GM12891 (cell line): ENCODE data around the gene SNAPC2.

ENCODE experiments used
- PAX5 ChIP-seq: IDR thresholded peaks from 2 replicates; pipeline ENCODE4 v1.6.1; 2011; ENCODE audit warnings: low read length, moderate library complexity, mild to moderate bottlenecking; ENCODE audit not compliant: insufficient read depth, severe bottlenecking
- POLR2A ChIP-seq: IDR thresholded peaks from 2 replicates; pipeline ENCODE4 v1.6.1; 2011; ENCODE audit warnings: low read depth, low read length, control low read depth
- POLR2AphosphoS5 ChIP-seq: IDR thresholded peaks from 2 replicates; pipeline ENCODE4 v1.6.1; 2011; ENCODE audit warnings: low read depth, low read length, control low read depth
- POU2F2 ChIP-seq: IDR thresholded peaks from 2 replicates; pipeline ENCODE4 v1.6.1; 2011; ENCODE audit warnings: low read depth, mild to moderate bottlenecking, control low read depth, low read length, moderate library complexity
- SPI1 ChIP-seq: IDR thresholded peaks from 2 replicates; pipeline ENCODE4 v1.6.1; 2011; ENCODE audit warnings: low read depth, low read length, control low read depth
- TAF1 ChIP-seq: IDR thresholded peaks from 2 replicates; pipeline ENCODE4 v1.6.1; 2011; ENCODE audit warnings: low read depth, low read length, control low read depth

DNA sequence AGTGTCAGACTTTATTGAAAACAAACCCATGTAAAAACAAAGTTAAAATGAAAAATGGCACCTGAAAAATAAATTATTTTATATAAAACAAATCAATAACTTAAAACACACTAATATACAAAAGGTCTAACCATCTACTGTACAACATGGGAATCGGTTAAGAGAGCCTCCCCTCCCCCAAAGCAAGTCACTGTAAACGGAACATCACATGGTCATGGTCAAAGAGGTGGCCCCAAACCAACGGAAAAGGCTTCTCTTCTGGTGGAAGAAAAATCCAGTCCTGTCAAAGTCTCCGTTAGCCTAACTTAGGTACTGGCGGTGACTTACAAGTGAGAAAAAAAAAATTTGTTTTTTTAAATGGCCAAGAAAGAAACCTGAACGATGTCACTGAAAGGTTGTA lies 39.1 kb downstream of the SNAPC2 start:
- no peak for TF ChIP-seq TAF1
- TF ChIP-seq POLR2A: no peak
- TF ChIP-seq POLR2AphosphoS5: no peak
- TF ChIP-seq SPI1: no peak
- no peak for TF ChIP-seq POU2F2
- TF ChIP-seq PAX5: no peak
